Smooth muscle cell (in vitro differentiated cells): ENCODE results near the gene ATN1. TPM values are rescaled to one million over a fixed set of nuclear protein-coding genes. Genes with fewer than 3 reads are reported as not detected.

Source experiments
- DNase-seq: peaks from one replicate; lab custom pipeline; 2025; ENCODE audit not compliant: unreplicated experiment; lab: John Stamatoyannopoulos, UW
- H2AFZ ChIP-seq: fragments of 200-600 bp; sonication (generic); 2 replicates; pipeline ENCODE4 v1.6.0; 2016; ENCODE audit warnings: antibody characterized with exemption, low read depth, mild to moderate bottlenecking
- H3F3A ChIP-seq: fragments of 200-600 bp; sonication (generic); 2 replicates; pipeline ENCODE4 v1.6.0; 2017; ENCODE audit warnings: antibody characterized with exemption, low read depth
- H3K27ac ChIP-seq: fragments of 200-600 bp; sonication (generic); 2 replicates; pipeline ENCODE4 v1.5.1; 2016; ENCODE audit warnings: low read depth, mild to moderate bottlenecking
- H3K27me3 ChIP-seq: fragments of 200-600 bp; sonication (generic); 2 replicates; pipeline ENCODE4 v1.6.1; 2016; ENCODE audit warnings: low read depth, mild to moderate bottlenecking
- H3K36me3 ChIP-seq: fragments of 200-600 bp; sonication (generic); 2 replicates; pipeline ENCODE4 v1.5.1; 2016; ENCODE audit warnings: low read depth
- H3K4me1 ChIP-seq: fragments of 200-600 bp; sonication (generic); 2 replicates; pipeline ENCODE4 v1.5.1; 2016; ENCODE audit warnings: low read depth
- H3K4me2 ChIP-seq: fragments of 200-600 bp; sonication (generic); 2 replicates; pipeline ENCODE4 v1.6.0; 2016; ENCODE audit warnings: mild to moderate bottlenecking
- H3K4me3 ChIP-seq: fragments of 200-600 bp; sonication (generic); 2 replicates; pipeline ENCODE4 v1.5.1; 2016; ENCODE audit warnings: mild to moderate bottlenecking
- H3K79me2 ChIP-seq: fragments of 200-600 bp; sonication (generic); 2 replicates; pipeline ENCODE4 v1.6.0; 2016; ENCODE audit warnings: low read depth, mild to moderate bottlenecking
- H3K9ac ChIP-seq: fragments of 200-600 bp; sonication (generic); 2 replicates; pipeline ENCODE4 v1.6.0; 2016; ENCODE audit warnings: low read depth
- H3K9me3 ChIP-seq: fragments of 200-600 bp; sonication (generic); replicated peaks from 2 replicates; pipeline ENCODE4 v1.5.1; 2016; ENCODE audit warnings: low read depth
- H4K20me1 ChIP-seq: fragments of 200-600 bp; sonication (generic); 2 replicates; pipeline ENCODE4 v1.6.0; 2016; ENCODE audit warnings: low read depth
- CTCF ChIP-seq: fragments of 200-600 bp; sonication (generic); IDR thresholded peaks from 2 replicates; pipeline ENCODE4 v1.5.1; 2017; ENCODE audit warnings: borderline replicate concordance, mild to moderate bottlenecking, antibody characterized with exemption; ENCODE audit not compliant: insufficient read depth, poor library complexity, severe bottlenecking
- WGBS: methylation state at CpG from one replicate; pipeline ENCODE4 v1.1.7; 2016; ENCODE audit warnings: low lambda C conversion rate; 5-methylcytosine and 5-hydroxymethylcytosine counted together
- microRNA counts: library from miRNA; unstranded; fragments of <30 nt; microRNA quantifications from one replicate; lab custom pipeline; 2016
- microRNA-seq: library from miRNA; unstranded; fragments of <30 nt; microRNA quantifications from one replicate; pipeline ENCODE4, GENCODE V29; 2016; ENCODE audit warnings: borderline number of aligned reads
- polyA plus RNA-seq: library from polyadenylated mRNA; unstranded; fragments of >200 nt; fragmentation: Nextera tagmentation; extraction: Ambion mirVana; gene quantifications from 2 replicates; pipeline ENCODE4 v1.2.1, GENCODE V29; 2016
- small RNA-seq: library from RNA; depleted of rRNA; stranded (forward); fragments of <200 nt; gene quantifications from one replicate; pipeline ENCODE3, GENCODE V24; 2014
- total RNA-seq: library from RNA; depleted of rRNA; stranded (reverse); fragments of >200 nt; gene quantifications from 2 replicates; pipeline ENCODE4 v1.2.3, GENCODE V29; 2014

Gene ATN1
- total and polyA plus RNA-seq, 2 experiments from 2014 or later, result 28.8 to 30.4 TPM

- WGBS, result 98% methylated on average over 10 of the region's 10 CpGs
- Histone ChIP-seq H3F3A (no peaks in the 10 kb centered on the region), H3K36me3 (no peaks in the 10 kb centered on the region), H3K9ac (no peak overlapping the region), H4K20me1 (no peaks in the 10 kb centered on the region), H3K4me1 (no peaks in the 10 kb centered on the region), H3K4me3 (no peak overlapping the region), H3K27me3 (no peaks in the 10 kb centered on the region), H3K79me2 (no peaks in the 10 kb centered on the region), H3K4me2 (no peak overlapping the region), H3K27ac (no peak overlapping the region), H2AFZ (no peak overlapping the region), H3K9me3 (no peaks in the 10 kb centered on the region)
- no peak for DNase-seq
- TF ChIP-seq CTCF, result no peak
These were observed 53.6 kb downstream of the ATN1 start for GRCh38 chr12:6981152-6982052.

GRCh38 chr12:6982532-6982931, 54.8 kb downstream of the ATN1 start:
- Histone ChIP-seq H3K27me3 (no peaks in the 10 kb centered on the region), H3F3A (no peaks in the 10 kb centered on the region), H3K9ac (no peak overlapping the region), H3K9me3 (no peaks in the 10 kb centered on the region), H3K27ac (no peak overlapping the region), H3K4me2 (no peak overlapping the region), H2AFZ (no peak overlapping the region), H3K4me3 (no peak overlapping the region), H3K36me3 (no peaks in the 10 kb centered on the region), H3K4me1 (no peaks in the 10 kb centered on the region), H3K79me2 (no peaks in the 10 kb centered on the region), H4K20me1 (no peaks in the 10 kb centered on the region)
- no peak for TF ChIP-seq CTCF
- 91% methylated on average over 7 of the region's 7 CpGs for WGBS
- DNase-seq, result no peak

DNA sequence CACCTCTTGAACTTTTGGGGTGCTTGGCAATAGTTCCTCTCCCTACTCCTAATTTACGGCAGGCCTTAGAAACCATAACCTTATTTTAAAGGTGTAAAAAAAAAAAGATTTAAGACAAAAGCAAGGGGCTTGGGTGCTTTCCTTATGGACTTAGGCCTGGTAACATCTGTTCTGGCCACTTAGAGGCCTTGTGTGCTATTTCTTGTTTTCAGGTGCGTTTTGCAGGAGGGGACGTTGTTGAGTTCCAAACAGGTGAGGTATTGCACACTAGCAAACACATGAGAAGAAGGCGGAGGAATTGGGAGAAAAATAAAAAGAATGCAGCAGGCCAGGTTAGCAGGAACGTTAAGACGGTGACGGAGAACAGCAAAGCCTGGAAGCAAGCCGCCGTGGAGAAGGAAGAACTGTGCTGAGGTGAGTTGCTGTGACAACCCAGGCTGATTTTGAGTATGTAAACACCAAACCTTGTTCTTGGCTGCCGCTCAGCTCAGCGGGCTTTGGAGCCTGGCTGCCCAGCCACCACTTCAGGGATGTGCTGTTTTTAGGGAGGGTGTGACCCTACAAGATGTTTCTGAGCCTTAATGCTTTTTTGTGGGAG, 60.3 kb downstream of the ATN1 start:
- no peak for DNase-seq
- no peak overlapping the region for H3K4me3 ChIP-seq
- no peak overlapping the region for H2AFZ ChIP-seq
- H3K79me2 ChIP-seq, result no peaks in the 10 kb centered on the region
- H4K20me1 ChIP-seq, result no peaks in the 10 kb centered on the region
- WGBS, result 90% methylated on average over 11 of the region's 11 CpGs
- H3K4me2 ChIP-seq, result no peak overlapping the region
- TF ChIP-seq CTCF, result no peak
- peak overlapping the region; percentile 32 for H3K9ac ChIP-seq
- no peaks in the 10 kb centered on the region for H3F3A ChIP-seq
- H3K9me3 ChIP-seq, result no peaks in the 10 kb centered on the region
- H3K27me3 ChIP-seq, result no peaks in the 10 kb centered on the region
- no peaks in the 10 kb centered on the region for H3K4me1 ChIP-seq
- peak overlapping the region; percentile 67 for H3K27ac ChIP-seq
- no peaks in the 10 kb centered on the region for H3K36me3 ChIP-seq

MicroRNA genes within 50 kb of the gene (microRNA counts, 767-probe panel; counts per million panel counts)
- 4,647 counts per million, percentile 21 among the panel's probes with 10 or more counts for microRNA hsa-miR-141-3p (lab: Ali Mortazavi, UCI)
- 10,783 counts per million, percentile 88 among the panel's probes with 10 or more counts for microRNA hsa-miR-200c-3p (lab: Ali Mortazavi, UCI)

Small RNAs within 50 kb of the gene (microRNA-seq; reads per million reads assigned to microRNA genes)
- gene MIR141, result 684 reads per million, percentile 76 among the genes with 10 or more reads in this experiment
- gene MIR200C, result 31,635 reads per million, percentile 99 among the genes with 10 or more reads in this experiment

Small RNAs within 50 kb of the gene (small RNA-seq; reads per million reads assigned to genes)
- gene MIR141, result 41.1 reads per million, percentile 95 among the genes with 10 or more reads in this experiment
- 25.6 reads per million, percentile 92 among the genes with 10 or more reads in this experiment for gene MIR200C
- not detected for gene RNU7-1
- 3.1 reads per million, percentile 53 among the genes with 10 or more reads in this experiment for gene SCARNA12

Other genes with a start within 250 kb of the ATN1 start
- 30.0 and 31.0 TPM in 2 replicates for gene ZNF384, start 238.6 kb upstream of the ATN1 start, total RNA-seq
- 36.1 and 38.6 TPM in 2 replicates for gene ZNF384, start 238.6 kb upstream of the ATN1 start, polyA plus RNA-seq
- gene PIANP, start 227.1 kb upstream of the ATN1 start, total RNA-seq, result 1.4 TPM in 1 of 2 replicates, not detected in the other
- gene PIANP, start 227.1 kb upstream of the ATN1 start, polyA plus RNA-seq, result 2.8 and 3.8 TPM in 2 replicates
- 56.6 and 59.6 TPM in 2 replicates for gene COPS7A, start 203.9 kb upstream of the ATN1 start, total RNA-seq
- 78.0 and 105 TPM in 2 replicates for gene COPS7A, start 203.9 kb upstream of the ATN1 start, polyA plus RNA-seq
- gene MLF2, start 174.8 kb upstream of the ATN1 start, total RNA-seq, result 182 and 185 TPM in 2 replicates
- gene MLF2, start 174.8 kb upstream of the ATN1 start, polyA plus RNA-seq, result 381 and 398 TPM in 2 replicates
- 115 and 125 TPM in 2 replicates for gene PTMS, start 161.6 kb upstream of the ATN1 start, total RNA-seq
- gene PTMS, start 161.6 kb upstream of the ATN1 start, polyA plus RNA-seq, result 379 and 381 TPM in 2 replicates
- 0.18 and 1.0 TPM in 2 replicates for gene LAG3, start 155.4 kb upstream of the ATN1 start, total RNA-seq
- gene LAG3, start 155.4 kb upstream of the ATN1 start, polyA plus RNA-seq, result 1.7 and 3.7 TPM in 2 replicates
- gene CD4, start 138.4 kb upstream of the ATN1 start, total RNA-seq, result 0.13 and 0.22 TPM in 2 replicates
- gene CD4, start 138.4 kb upstream of the ATN1 start, polyA plus RNA-seq, result 1.3 and 2.5 TPM in 2 replicates
- 0.76 and 2.9 TPM in 2 replicates for gene GPR162, start 106.1 kb upstream of the ATN1 start, total RNA-seq
- gene GPR162, start 106.1 kb upstream of the ATN1 start, polyA plus RNA-seq, result 2.1 and 3.0 TPM in 2 replicates
- 36.7 and 42.8 TPM in 2 replicates for gene P3H3, start 99.6 kb upstream of the ATN1 start, total RNA-seq
- 106 and 108 TPM in 2 replicates for gene P3H3, start 99.6 kb upstream of the ATN1 start, polyA plus RNA-seq
- gene GNB3, start 87.0 kb upstream of the ATN1 start, total RNA-seq, result 4.0 and 6.2 TPM in 2 replicates
- 4.8 and 6.3 TPM in 2 replicates for gene GNB3, start 87.0 kb upstream of the ATN1 start, polyA plus RNA-seq
- gene CDCA3, start 76.7 kb upstream of the ATN1 start, total RNA-seq, result 5.3 and 7.4 TPM in 2 replicates
- 9.4 and 10.6 TPM in 2 replicates for gene CDCA3, start 76.7 kb upstream of the ATN1 start, polyA plus RNA-seq
- gene USP5, start 75.8 kb upstream of the ATN1 start, total RNA-seq, result 51.3 and 52.5 TPM in 2 replicates
- gene USP5, start 75.8 kb upstream of the ATN1 start, polyA plus RNA-seq, result 63.1 and 64.9 TPM in 2 replicates
- gene TPI1, start 60.4 kb upstream of the ATN1 start, total RNA-seq, result 1,112 and 1,199 TPM in 2 replicates
- gene TPI1, start 60.4 kb upstream of the ATN1 start, polyA plus RNA-seq, result 2,097 and 2,100 TPM in 2 replicates
- 2.3 and 2.5 TPM in 2 replicates for gene SPSB2, start 54.7 kb upstream of the ATN1 start, total RNA-seq
- 5.9 and 7.9 TPM in 2 replicates for gene SPSB2, start 54.7 kb upstream of the ATN1 start, polyA plus RNA-seq
- gene LRRC23, start 23.1 kb upstream of the ATN1 start, total RNA-seq, result 14.2 and 19.9 TPM in 2 replicates
- 13.7 and 19.5 TPM in 2 replicates for gene LRRC23, start 23.1 kb upstream of the ATN1 start, polyA plus RNA-seq
- 52.5 and 58.8 TPM in 2 replicates for gene ENO2, start 13.4 kb upstream of the ATN1 start, total RNA-seq
- gene ENO2, start 13.4 kb upstream of the ATN1 start, polyA plus RNA-seq, result 105 and 127 TPM in 2 replicates
- not detected in 2 replicates for gene RNU7-1, start 15.9 kb downstream of the ATN1 start, total RNA-seq
- not detected in 2 replicates for gene RNU7-1, start 15.9 kb downstream of the ATN1 start, polyA plus RNA-seq
- gene C12orf57, start 16.1 kb downstream of the ATN1 start, total RNA-seq, result 433 and 494 TPM in 2 replicates
- gene C12orf57, start 16.1 kb downstream of the ATN1 start, polyA plus RNA-seq, result 360 and 397 TPM in 2 replicates
- 4.3 and 5.5 TPM in 2 replicates for gene PTPN6, start 23.4 kb downstream of the ATN1 start, total RNA-seq
- 2.8 and 8.7 TPM in 2 replicates for gene PTPN6, start 23.4 kb downstream of the ATN1 start, polyA plus RNA-seq
- 148 and 162 TPM in 2 replicates for gene PHB2, start 42.7 kb downstream of the ATN1 start, total RNA-seq
- 139 and 155 TPM in 2 replicates for gene PHB2, start 42.7 kb downstream of the ATN1 start, polyA plus RNA-seq
- gene EMG1, start 43.0 kb downstream of the ATN1 start, total RNA-seq, result 21.9 and 26.5 TPM in 2 replicates
- gene EMG1, start 43.0 kb downstream of the ATN1 start, polyA plus RNA-seq, result 54.4 and 62.0 TPM in 2 replicates
- gene LPCAT3, start 90.5 kb downstream of the ATN1 start, total RNA-seq, result 16.9 and 28.3 TPM in 2 replicates
- gene LPCAT3, start 90.5 kb downstream of the ATN1 start, polyA plus RNA-seq, result 34.3 and 35.9 TPM in 2 replicates
- gene C1S, start 132.8 kb downstream of the ATN1 start, total RNA-seq, result 38.5 and 65.7 TPM in 2 replicates
- gene C1S, start 132.8 kb downstream of the ATN1 start, polyA plus RNA-seq, result 61.1 and 69.2 TPM in 2 replicates
- gene C1R, start 164.5 kb downstream of the ATN1 start, total RNA-seq, result 51.2 and 58.9 TPM in 2 replicates
- gene C1R, start 164.5 kb downstream of the ATN1 start, polyA plus RNA-seq, result 78.7 and 83.8 TPM in 2 replicates
- 18.5 and 21.1 TPM in 2 replicates for gene C1RL, start 181.3 kb downstream of the ATN1 start, total RNA-seq
- 8.7 and 9.8 TPM in 2 replicates for gene C1RL, start 181.3 kb downstream of the ATN1 start, polyA plus RNA-seq
- gene RBP5, start 200.9 kb downstream of the ATN1 start, total RNA-seq, result not detected in 2 replicates
- gene RBP5, start 200.9 kb downstream of the ATN1 start, polyA plus RNA-seq, result 0.21 and 2.3 TPM in 2 replicates
- 26.5 and 51.0 TPM in 2 replicates for gene CLSTN3, start 202.4 kb downstream of the ATN1 start, total RNA-seq
- 12.4 and 25.4 TPM in 2 replicates for gene CLSTN3, start 202.4 kb downstream of the ATN1 start, polyA plus RNA-seq